Esophagus squamous epithelium (tissue), 5 donors: ENCODE measurements around the gene BAZ2B. TPM values are rescaled to one million over a fixed set of nuclear protein-coding genes. Genes with fewer than 3 reads are reported as not detected.

Source experiments
- DNase-seq: peaks from one replicate; lab custom pipeline; 2025; lab: John Stamatoyannopoulos, UW
- H3K27ac ChIP-seq, 4 donors: fragments of 200-600 bp; sonication (generic); one replicate each; pipeline ENCODE4 v1.5.1; 2016 to 2019; ENCODE audit warnings: mild to moderate bottlenecking in 1 of 4
- H3K27me3 ChIP-seq, 4 donors: fragments of 200-600 bp; sonication (generic); 1 replicate in 3 of 4; 2 replicates in 1 of 4; pipeline versions ENCODE4 v1.5.1 to v1.6.0; 2017 to 2021; ENCODE audit warnings: antibody characterized with exemption in 1 of 4
- H3K36me3 ChIP-seq, 3 donors: fragments of 200-600 bp; sonication (generic); one replicate each; pipeline ENCODE4 v1.5.1; 2016 to 2019
- H3K4me1 ChIP-seq, 3 donors: fragments of 200-600 bp; sonication (generic); one replicate each; pipeline ENCODE4 v1.5.1; 2017 to 2019
- H3K4me3 ChIP-seq, 4 donors: fragments of 200-600 bp; sonication (generic); 1 replicate in 3 of 4; 2 replicates in 1 of 4; pipeline ENCODE4 v1.5.1; 2016 to 2019; ENCODE audit warnings: mild to moderate bottlenecking in 2 of 4, moderate library complexity in 1 of 4
- H3K9me3 ChIP-seq, 3 donors: fragments of 200-600 bp; sonication (generic); one replicate each; pipeline ENCODE4 v1.5.1; 2016 to 2019
- CTCF ChIP-seq, 6 experiments: fragments of 450-650 bp in 4 of 6; fragments of 200-600 bp in 2 of 6; sonication (generic) in 2 of 6; IDR thresholded peaks; one replicate each; pipeline ENCODE4 v1.5.1; 2016 to 2019; ENCODE audit warnings: antibody characterized with exemption in 6 of 6, mild to moderate bottlenecking in 4 of 6, moderate library complexity in 4 of 6
- POLR2A ChIP-seq, 4 donors: fragments of 450-650 bp; IDR thresholded peaks; one replicate each; pipeline ENCODE4 v1.6.1; 2017; ENCODE audit warnings: antibody characterized with exemption in 4 of 4, mild to moderate bottlenecking in 4 of 4, moderate library complexity in 3 of 4
- WGBS, 2 donors: methylation state at CpG; one replicate each; pipeline ENCODE4 v1.1.5; 2018; 5-methylcytosine and 5-hydroxymethylcytosine counted together
- intact Hi-C: fragments of 100-400 bp; cut with DNase I; formaldehyde crosslinking; loops from one replicate; pipeline ENCODE4 v1.15.0; 2022
- total RNA-seq, 4 donors: library from RNA; depleted of rRNA; stranded (reverse); fragments of >200 nt; gene quantifications; one replicate each; pipeline ENCODE4 v1.1.0, GENCODE V29; 2016
- donor health status: DM: yes; HTN: yes; CAD: no.

BAZ2B gene
- total RNA-seq, 4 donors from 2014 or later: 41.6 to 94.6 (median 54.1) TPM

- H3K4me1 ChIP-seq: peaks cover 0 to 15% (median 0%) of the 10 kb centered on the region in 3 donors
- H3K27me3 ChIP-seq: no peaks in the 10 kb centered on the region
- H3K27ac ChIP-seq: no peak overlapping the region
- no peaks in the 10 kb centered on the region for H3K36me3 ChIP-seq
- no peaks in the 10 kb centered on the region for H3K9me3 ChIP-seq
- TF ChIP-seq POLR2A (IDR thresholded peaks at IDR 0.05): no peak
- TF ChIP-seq CTCF (IDR thresholded peaks at IDR 0.05): no peak
- no peak overlapping the region for H3K4me3 ChIP-seq
- no peak for DNase-seq
- intact Hi-C loops: no loop called here
Measured at GRCh38 chr2:159639712-159640111, 23.4 kb upstream of the BAZ2B start.

DNA sequence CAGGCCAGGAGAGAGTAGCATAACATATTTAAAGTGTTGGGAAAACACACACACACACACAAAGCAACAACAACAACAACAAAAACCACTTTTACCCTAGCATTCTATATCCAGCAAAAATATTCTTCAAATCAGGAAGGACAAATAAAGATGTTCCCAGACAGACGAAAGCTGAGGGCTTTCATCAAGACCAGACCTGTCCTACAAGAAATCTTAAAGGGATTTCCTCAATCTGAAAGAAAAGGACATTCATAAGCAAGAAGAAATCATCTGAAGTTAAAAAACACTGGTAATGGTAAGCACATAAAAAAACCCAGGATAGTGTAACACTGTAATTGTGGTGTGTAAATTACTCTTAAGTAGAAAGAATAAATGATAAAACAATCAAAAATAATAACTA is 22.7 kb upstream of the BAZ2B start:
- H3K4me3 ChIP-seq: no peak overlapping the region
- no peaks in the 10 kb centered on the region for H3K27me3 ChIP-seq
- intact Hi-C loops: no loop called here
- no peak overlapping the region for H3K27ac ChIP-seq
- H3K4me1 ChIP-seq: peaks cover 0 to 15% (median 0%) of the 10 kb centered on the region in 3 donors
- no peaks in the 10 kb centered on the region for H3K9me3 ChIP-seq
- no peaks in the 10 kb centered on the region for H3K36me3 ChIP-seq
- no peak for DNase-seq
- TF ChIP-seq POLR2A (IDR thresholded peaks at IDR 0.05): no peak
- no peak for TF ChIP-seq CTCF (IDR thresholded peaks at IDR 0.05)
- WGBS, 2 donors: 33 to 63% methylated on average over 1 of the region's 1 CpG

GRCh38 chr2:159637988-159638501 is 21.7 kb upstream of the BAZ2B start:
- Histone ChIP-seq H3K4me1 (peaks cover 0 to 15% (median 0%) of the 10 kb centered on the region in 3 donors), H3K27me3 (no peaks in the 10 kb centered on the region), H3K27ac (no peak overlapping the region), H3K36me3 (no peaks in the 10 kb centered on the region), H3K4me3 (no peak overlapping the region), H3K9me3 (no peaks in the 10 kb centered on the region)
- WGBS, 2 donors: 28 to 62% methylated on average over 3 to 4 of the region's 4 CpGs
- intact Hi-C loops: no loop called here
- TF ChIP-seq CTCF (IDR thresholded peaks at IDR 0.05): no peak
- no peak for TF ChIP-seq POLR2A (IDR thresholded peaks at IDR 0.05)
- DNase-seq: no peak

GRCh38 chr2:159637240-159637639 is 20.9 kb upstream of the BAZ2B start:
- WGBS, 2 donors: 96 to 100% methylated on average over 3 of the region's 3 CpGs
- intact Hi-C loops: no loop called here
- TF ChIP-seq POLR2A (IDR thresholded peaks at IDR 0.05): no peak
- TF ChIP-seq CTCF (IDR thresholded peaks at IDR 0.05): no peak

DNA sequence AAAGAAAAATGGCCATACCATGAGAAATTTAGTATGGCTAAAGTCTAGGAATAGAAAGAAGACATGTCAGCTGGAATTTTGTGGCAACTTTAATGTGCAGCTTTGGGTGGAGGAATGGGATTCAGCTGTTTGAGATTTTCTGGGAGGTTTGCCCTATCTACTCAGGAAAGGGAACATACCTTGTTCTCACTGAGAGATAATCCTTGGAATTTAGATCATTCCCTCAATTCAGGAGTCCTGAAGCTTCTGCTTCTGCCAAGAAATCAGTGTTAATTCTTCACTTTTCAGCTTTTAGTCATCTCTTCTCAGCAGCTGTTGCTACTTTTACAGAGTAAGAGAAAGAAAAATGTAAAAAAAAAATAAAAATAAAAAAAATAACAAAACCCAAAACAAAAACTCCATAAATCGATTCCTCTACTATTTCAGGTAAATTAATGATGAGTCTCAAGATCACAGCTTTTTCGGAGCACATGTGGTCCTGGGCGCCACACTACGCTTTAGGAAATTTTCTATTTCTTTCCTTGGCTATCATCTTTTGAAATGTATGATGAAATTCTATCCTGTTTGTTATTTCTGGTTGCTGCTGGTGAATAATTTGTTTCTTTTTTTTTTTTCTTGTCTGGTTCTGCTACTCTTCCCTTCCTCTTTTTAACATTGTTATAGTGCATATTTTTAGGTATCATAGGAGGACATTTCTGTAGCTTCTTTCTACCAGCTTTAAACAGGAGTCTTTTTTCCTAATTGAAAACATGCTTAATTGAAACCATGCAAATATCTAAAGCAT is 18.9 kb upstream of the BAZ2B start:
- no peak for DNase-seq
- intact Hi-C loops: no loop called here
- Histone ChIP-seq H3K27me3 (no peaks in the 10 kb centered on the region), H3K4me1 (peaks cover 0 to 15% (median 0%) of the 10 kb centered on the region in 3 donors), H3K27ac (no peak overlapping the region), H3K9me3 (no peaks in the 10 kb centered on the region), H3K36me3 (no peaks in the 10 kb centered on the region), H3K4me3 (no peak overlapping the region)
- TF ChIP-seq POLR2A (IDR thresholded peaks at IDR 0.05) (no peak), CTCF (IDR thresholded peaks at IDR 0.05) (no peak)
- WGBS, 2 donors: 55 to 77% methylated on average over 4 of the region's 4 CpGs

More at GRCh38 chr2:159637240-159637639, 20.9 kb upstream of the BAZ2B start:
- no peaks in the 10 kb centered on the region for H3K9me3 ChIP-seq
- no peak overlapping the region for H3K27ac ChIP-seq
- H3K36me3 ChIP-seq: no peaks in the 10 kb centered on the region
- no peak overlapping the region for H3K4me3 ChIP-seq
- no peak for DNase-seq
- H3K4me1 ChIP-seq: peaks cover 0 to 15% (median 0%) of the 10 kb centered on the region in 3 donors
- H3K27me3 ChIP-seq: no peaks in the 10 kb centered on the region
